Myocyte (in vitro differentiated cells): ENCODE results near the gene ERCC1. TPM values are rescaled to one million over a fixed set of nuclear protein-coding genes. Genes with fewer than 3 reads are reported as not detected.
"Not testable (repeated sequence)": the region's sequence is repeated elsewhere in the genome, so short reads cannot be mapped to it uniquely, and the experiment has no call there.

Experiments
- DNase-seq: peaks from one replicate; pipeline ENCODE4 v3.0.0-alpha.2; 2012; ENCODE audit warnings: low read depth
- total RNA-seq: library from RNA; depleted of rRNA; stranded (reverse); fragments of >200 nt; gene quantifications from 2 replicates; pipeline ENCODE4 v1.2.3, GENCODE V29; 2014

Gene ERCC1
- total RNA-seq, 1 donor from 2014 or later: 78.3 TPM

GRCh38 chr19:45455707-45456499 lies 32.2 kb upstream of the ERCC1 start:
- peak; percentile 99 for DNase-seq

GRCh38 chr19:45451850-45452387 lies 28.2 kb upstream of the ERCC1 start:
- DNase-seq: no peak

- peak; percentile 47 for DNase-seq
Measured at GRCh38 chr19:45451131-45451849, 27.6 kb upstream of the ERCC1 start.

GRCh38 chr19:45450012-45450333 lies 26.3 kb upstream of the ERCC1 start:
- no peak for DNase-seq

- no peak for DNase-seq
Measured at GRCh38 chr19:45448887-45449299, 25.2 kb upstream of the ERCC1 start.

- no peak for DNase-seq
Measured at GRCh38 chr19:45448425-45448756, 24.7 kb upstream of the ERCC1 start.

- no peak for DNase-seq
Measured at GRCh38 chr19:45446944-45447343, 23.2 kb upstream of the ERCC1 start.

GRCh38 chr19:45446295-45446694 lies 22.6 kb upstream of the ERCC1 start:
- DNase-seq: no peak

- DNase-seq: no peak
Measured at GRCh38 chr19:45445139-45445538, 21.4 kb upstream of the ERCC1 start.

GRCh38 chr19:45444318-45445041 lies 20.8 kb upstream of the ERCC1 start:
- DNase-seq: peak; percentile 89

- peak; percentile 92 for DNase-seq
Measured at GRCh38 chr19:45443462-45444317, 20.0 kb upstream of the ERCC1 start.

GRCh38 chr19:45442778-45443461 lies 19.2 kb upstream of the ERCC1 start:
- no peak for DNase-seq

GRCh38 chr19:45442408-45442777 lies 18.7 kb upstream of the ERCC1 start:
- no peak for DNase-seq

- DNase-seq: no peak
Measured at GRCh38 chr19:45440873-45441654, 17.3 kb upstream of the ERCC1 start.

GRCh38 chr19:45440259-45440638 lies 16.5 kb upstream of the ERCC1 start:
- no peak for DNase-seq

GRCh38 chr19:45439569-45440258 lies 16.0 kb upstream of the ERCC1 start:
- peak; percentile 91 for DNase-seq

- no peak for DNase-seq
Measured at GRCh38 chr19:45439190-45439568, 15.5 kb upstream of the ERCC1 start.

GRCh38 chr19:45437328-45437727 lies 13.6 kb upstream of the ERCC1 start:
- no peak for DNase-seq

- not testable (repeated sequence) for DNase-seq
Measured at GRCh38 chr19:45432543-45432942, 8.8 kb upstream of the ERCC1 start.
